ENCODE data around the gene FNIP1.

DNA sequence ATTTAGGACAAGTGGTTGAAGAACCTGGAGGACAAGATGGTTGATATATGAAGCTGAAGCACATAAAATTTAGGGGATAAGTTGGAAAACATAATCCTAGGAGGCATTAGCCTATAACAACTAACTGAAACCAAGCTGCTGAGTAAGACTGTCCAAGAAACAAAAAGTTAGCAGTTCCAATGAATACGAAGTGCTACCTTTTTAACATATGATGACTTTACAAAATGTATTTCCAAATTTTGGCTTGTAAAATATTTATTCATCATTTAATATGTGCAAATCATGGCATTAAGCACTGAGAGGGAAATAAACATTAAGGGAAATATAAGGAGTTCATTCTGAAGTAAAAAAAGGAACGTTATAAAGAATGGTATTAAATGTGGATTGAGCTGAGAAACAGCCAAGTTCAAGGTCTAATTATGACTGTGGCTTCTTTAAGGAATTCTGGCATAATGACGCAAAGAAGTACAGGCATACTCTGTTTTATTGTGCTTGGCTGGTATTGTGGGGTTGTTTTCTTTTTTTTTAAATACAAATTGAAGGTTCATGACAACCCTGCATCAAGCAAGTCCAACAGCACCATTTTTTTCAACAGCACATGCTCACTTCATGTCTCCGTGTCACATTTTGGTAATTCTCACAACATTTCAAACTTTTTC, 169.5 kb downstream of the FNIP1 start:
- TF ChIP-seq EZH2 (IDR thresholded peaks at IDR 0.05) (no peak), POLR2AphosphoS5 (IDR thresholded peaks at IDR 0.05; ENCODE audit: borderline replicate concordance, low read depth, low read length) (no peak)
